Measurements from ENCODE around the gene BACH2. TPM values are rescaled to one million over a fixed set of nuclear protein-coding genes. Genes with fewer than 3 reads are reported as not detected.

The BACH2 gene
- total and polyA plus RNA-seq, 2 of the 4 experiments (the other 2 are of a cell fraction) = 1.3 to 1.4 TPM

DNA sequence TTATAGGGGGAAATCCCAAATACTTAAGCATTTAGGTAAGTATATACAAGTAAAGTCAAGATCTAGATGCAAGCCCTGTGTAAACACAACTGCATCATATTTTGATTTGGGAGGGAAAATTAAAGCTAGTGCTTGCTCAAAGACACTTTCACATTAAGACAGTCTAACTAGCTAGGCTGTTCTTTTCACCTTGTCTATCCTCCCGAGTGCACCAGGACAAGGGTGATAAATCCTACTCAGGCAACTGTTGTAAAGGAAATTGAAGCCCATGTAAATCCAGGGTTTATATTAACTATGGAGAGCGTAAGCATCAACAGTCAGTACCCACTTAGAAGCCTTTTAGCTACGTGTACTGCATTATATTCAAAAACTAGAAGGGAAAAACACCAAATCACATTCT is 19.3 kb upstream of the BACH2 start:
- WGBS, 2 experiments (ENCODE audit: extremely low coverage in 2 of 2, insufficient read length in 1 of 2) = no CpG with 5 or more reads among the region's 3 CpGs
- H3K14ac ChIP-seq (replicated peaks; ENCODE audit: low read depth, low read length) = no peak overlapping the region
- no peak overlapping the region for H2BK20ac ChIP-seq (ENCODE audit: low read depth, low read length)
- H2BK5ac ChIP-seq (ENCODE audit: low read depth, low read length, poor library complexity, severe bottlenecking) = no peak overlapping the region
- no peak overlapping the region for H3K4me2 ChIP-seq (ENCODE audit: low read depth, low read length)
- H3K27ac ChIP-seq (ENCODE audit: insufficient read depth, low read length) = no peak overlapping the region
- no peaks in the 10 kb centered on the region for H4K20me1 ChIP-seq (ENCODE audit: insufficient read depth, low read length)
- dilution Hi-C loops (cut with HindIII; ENCODE audit: low sequenced_read_pairs, unreplicated experiment) (no loop called here), intact Hi-C loops (cut with micrococcal nuclease) (no loop called here), in situ Hi-C loops (cut with MboI; ENCODE audit: low sequenced_read_pairs) (no loop called here)
- no peak overlapping the region for H4K5ac ChIP-seq (ENCODE audit: low read depth, low read length)
- no peak overlapping the region for H2BK120ac ChIP-seq (ENCODE audit: low read depth, low read length)
- no peak overlapping the region for H2BK15ac ChIP-seq (ENCODE audit: low read depth, low read length)
- no peaks in the 10 kb centered on the region for H3K9me3 ChIP-seq (ENCODE audit: control insufficient read depth, insufficient read depth, low read length)
- ChIA-PET CTCF (no interaction called here), POLR2A (ENCODE audit: unreplicated experiment) (no interaction called here)
- H4K91ac ChIP-seq (ENCODE audit: insufficient read depth, low read depth, low read length) = no peak overlapping the region
- H3K56ac ChIP-seq (ENCODE audit: extremely low read depth, insufficient read depth, low read length) = no peak overlapping the region
- no peak for TF ChIP-seq RFX5 (IDR thresholded peaks at IDR 0.05; ENCODE audit: low read depth, low read length)
- no peak for TF ChIP-seq MAFK (IDR thresholded peaks at IDR 0.05; ENCODE audit: low read depth, low read length)
- TF ChIP-seq RCOR1 (IDR thresholded peaks at IDR 0.05; ENCODE audit: insufficient replicate concordance, low read length) = no peak
- TF ChIP-seq CHD1 (IDR thresholded peaks at IDR 0.05; ENCODE audit: low read depth, low read length) = no peak
- no peak for TF ChIP-seq NFE2L2 (IDR thresholded peaks at IDR 0.05; ENCODE audit: low read depth, low read length)
- no peak for TF ChIP-seq SMC3 (IDR thresholded peaks at IDR 0.05; ENCODE audit: low read depth, low read length)
- no peak for TF ChIP-seq MXI1 (IDR thresholded peaks at IDR 0.05; ENCODE audit: borderline replicate concordance, low read depth, low read length)
- TF ChIP-seq, protein P1, sequence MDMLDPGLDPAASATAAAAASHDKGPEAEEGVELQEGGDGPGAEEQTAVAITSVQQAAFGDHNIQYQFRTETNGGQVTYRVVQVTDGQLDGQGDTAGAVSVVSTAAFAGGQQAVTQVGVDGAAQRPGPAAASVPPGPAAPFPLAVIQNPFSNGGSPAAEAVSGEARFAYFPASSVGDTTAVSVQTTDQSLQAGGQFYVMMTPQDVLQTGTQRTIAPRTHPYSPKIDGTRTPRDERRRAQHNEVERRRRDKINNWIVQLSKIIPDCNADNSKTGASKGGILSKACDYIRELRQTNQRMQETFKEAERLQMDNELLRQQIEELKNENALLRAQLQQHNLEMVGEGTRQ (IDR thresholded peaks at IDR 0.05; ENCODE audit: low read depth, low read length) = no peak
- TF ChIP-seq, protein P2, sequence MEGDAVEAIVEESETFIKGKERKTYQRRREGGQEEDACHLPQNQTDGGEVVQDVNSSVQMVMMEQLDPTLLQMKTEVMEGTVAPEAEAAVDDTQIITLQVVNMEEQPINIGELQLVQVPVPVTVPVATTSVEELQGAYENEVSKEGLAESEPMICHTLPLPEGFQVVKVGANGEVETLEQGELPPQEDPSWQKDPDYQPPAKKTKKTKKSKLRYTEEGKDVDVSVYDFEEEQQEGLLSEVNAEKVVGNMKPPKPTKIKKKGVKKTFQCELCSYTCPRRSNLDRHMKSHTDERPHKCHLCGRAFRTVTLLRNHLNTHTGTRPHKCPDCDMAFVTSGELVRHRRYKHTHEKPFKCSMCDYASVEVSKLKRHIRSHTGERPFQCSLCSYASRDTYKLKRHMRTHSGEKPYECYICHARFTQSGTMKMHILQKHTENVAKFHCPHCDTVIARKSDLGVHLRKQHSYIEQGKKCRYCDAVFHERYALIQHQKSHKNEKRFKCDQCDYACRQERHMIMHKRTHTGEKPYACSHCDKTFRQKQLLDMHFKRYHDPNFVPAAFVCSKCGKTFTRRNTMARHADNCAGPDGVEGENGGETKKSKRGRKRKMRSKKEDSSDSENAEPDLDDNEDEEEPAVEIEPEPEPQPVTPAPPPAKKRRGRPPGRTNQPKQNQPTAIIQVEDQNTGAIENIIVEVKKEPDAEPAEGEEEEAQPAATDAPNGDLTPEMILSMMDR (conservative IDR thresholded peaks at IDR 0.05; ENCODE audit: low read depth, low read length) = no peak
- TF ChIP-seq BHLHE40 (IDR thresholded peaks at IDR 0.05; ENCODE audit: low read depth, low read length) = no peak
- TF ChIP-seq, protein P3, sequence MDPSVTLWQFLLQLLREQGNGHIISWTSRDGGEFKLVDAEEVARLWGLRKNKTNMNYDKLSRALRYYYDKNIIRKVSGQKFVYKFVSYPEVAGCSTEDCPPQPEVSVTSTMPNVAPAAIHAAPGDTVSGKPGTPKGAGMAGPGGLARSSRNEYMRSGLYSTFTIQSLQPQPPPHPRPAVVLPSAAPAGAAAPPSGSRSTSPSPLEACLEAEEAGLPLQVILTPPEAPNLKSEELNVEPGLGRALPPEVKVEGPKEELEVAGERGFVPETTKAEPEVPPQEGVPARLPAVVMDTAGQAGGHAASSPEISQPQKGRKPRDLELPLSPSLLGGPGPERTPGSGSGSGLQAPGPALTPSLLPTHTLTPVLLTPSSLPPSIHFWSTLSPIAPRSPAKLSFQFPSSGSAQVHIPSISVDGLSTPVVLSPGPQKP (IDR thresholded peaks at IDR 0.05; ENCODE audit: borderline replicate concordance, low read depth, low read length) = no peak
- TF ChIP-seq POLR2A (IDR thresholded peaks at IDR 0.05; ENCODE audit: low read depth, low read length) = no peak
- no peak for TF ChIP-seq CEBPB (IDR thresholded peaks at IDR 0.05; ENCODE audit: low read depth, low read length)
- TF ChIP-seq FOS (IDR thresholded peaks at IDR 0.05; ENCODE audit: low read depth, low read length) = no peak
- no peak for TF ChIP-seq MAZ (IDR thresholded peaks at IDR 0.05; ENCODE audit: borderline replicate concordance, low read depth, low read length)
- no peak for TF ChIP-seq RAD21 (IDR thresholded peaks at IDR 0.05; ENCODE audit: low read length)
- H3K4ac ChIP-seq (ENCODE audit: low read depth, low read length) = no peak overlapping the region
- H3K18ac ChIP-seq (ENCODE audit: low read depth, low read length) = no peak overlapping the region
- H2AK9ac ChIP-seq (replicated peaks; ENCODE audit: low read depth, low read length, poor library complexity) = no peak overlapping the region
- no TSS peak for BruUV-seq (replicated peaks)
- no peak overlapping the region for H3K4me3 ChIP-seq (ENCODE audit: insufficient read depth, low read depth, low read length)
- no peak overlapping the region for H3K9ac ChIP-seq (ENCODE audit: low read depth, low read length)
- no peaks in the 10 kb centered on the region for H3K79me1 ChIP-seq (ENCODE audit: low read depth in 1 of 2, low read length in 2 of 2)
- no peak overlapping the region for H3K23ac ChIP-seq (ENCODE audit: low read depth, low read length)
- DNase-seq = no peak
- H2AK5ac ChIP-seq (ENCODE audit: low read depth, low read length) = no peak overlapping the region
- H3K4me1 ChIP-seq (ENCODE audit: control insufficient read depth, insufficient read depth, low read length) = no peaks in the 10 kb centered on the region
- H4K8ac ChIP-seq (ENCODE audit: low read depth in 2 of 2, low read length in 2 of 2) = no peak overlapping the region
- no peak for ATAC-seq (ENCODE audit: low read depth)
- no peaks in the 10 kb centered on the region for H3K36me3 ChIP-seq (ENCODE audit: control insufficient read depth, insufficient read depth, low read length)
- H3K27me3 ChIP-seq (ENCODE audit: control insufficient read depth, insufficient read depth, low read length) = peaks cover 25% of the 10 kb centered on the region
- H3K9me1 ChIP-seq (ENCODE audit: insufficient read depth, low read length) = no peaks in the 10 kb centered on the region; the same call in 1 of the 2 replicates
- H2AFZ ChIP-seq (replicated peaks; ENCODE audit: low read length, poor library complexity) = no peak overlapping the region
